Type B pancreatic cell (in vitro differentiated cells): ENCODE results near the gene ADCY5. TPM values are rescaled to one million over a fixed set of nuclear protein-coding genes. Genes with fewer than 3 reads are reported as not detected.

Experiments
- DNase-seq: peaks from one replicate; pipeline ENCODE4 v3.0.0; 2021; ENCODE audit warnings: mixed read lengths; ENCODE audit not compliant: unreplicated experiment; ENCODE audit errors: extremely low spot score
- H3K27ac Mint-ChIP-seq: 2 replicates; pipeline ENCODE4 v1.8.0; 2021; ENCODE audit warnings: mild to moderate bottlenecking, mixed read lengths
- H3K27me3 Mint-ChIP-seq: 2 replicates; pipeline ENCODE4 v1.8.0; 2021; ENCODE audit warnings: mixed read lengths
- H3K36me3 Mint-ChIP-seq: 2 replicates; pipeline ENCODE4 v1.8.0; 2021; ENCODE audit warnings: mixed read lengths
- H3K4me1 Mint-ChIP-seq: one replicate; pipeline ENCODE4 v1.8.0; 2021; ENCODE audit warnings: mixed read lengths; ENCODE audit not compliant: unreplicated experiment
- H3K4me3 Mint-ChIP-seq: 2 replicates; pipeline ENCODE4 v1.8.0; 2021; ENCODE audit warnings: mild to moderate bottlenecking, mixed read lengths
- H3K9me3 Mint-ChIP-seq: 2 replicates; pipeline ENCODE4 v1.8.0; 2021; ENCODE audit warnings: mixed read lengths
- CTCF ChIP-seq: fragments of 200-600 bp; sonication (generic); conservative IDR thresholded peaks from 2 replicates; pipeline ENCODE4 v1.5.0; 2021; ENCODE audit warnings: antibody characterized with exemption, mild to moderate bottlenecking
- total RNA-seq: library from RNA; stranded (reverse); gene quantifications from 2 replicates; pipeline ENCODE4 v1.2.1, GENCODE V29; 2021; ENCODE audit warnings: low replicate concordance

ADCY5 gene
- total RNA-seq, 1 donor from 2014 or later = 9.1 TPM

DNA sequence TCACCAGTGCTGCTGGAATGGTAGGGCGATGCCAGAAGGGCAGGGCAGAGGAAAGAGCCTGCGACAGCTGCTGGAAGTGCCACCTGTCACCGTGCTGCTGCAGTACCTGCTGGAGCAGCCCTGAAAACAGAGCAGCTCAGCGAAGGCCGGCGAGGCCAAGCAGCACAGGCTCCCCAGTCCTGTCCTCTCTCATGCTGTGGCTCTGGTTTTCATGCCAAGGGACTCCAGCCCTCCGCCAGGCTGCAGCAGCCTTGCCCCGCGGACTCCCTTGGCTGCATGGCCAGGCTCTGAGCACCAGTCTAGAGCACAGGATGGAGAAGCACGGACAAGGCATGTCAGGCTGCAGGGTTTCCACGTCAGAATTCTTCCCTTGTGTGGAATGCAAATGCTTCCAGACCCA, 43.9 kb downstream of the ADCY5 start:
- Mint-ChIP-seq H3K9me3 (no peaks in the 10 kb centered on the region), H3K36me3 (no peaks in the 10 kb centered on the region), H3K4me3 (no peak overlapping the region), H3K4me1 (peaks cover 35% of the 10 kb centered on the region), H3K27me3 (peaks cover 4% of the 10 kb centered on the region), H3K27ac (no peak overlapping the region)
- DNase-seq = no peak
- TF ChIP-seq CTCF = no peak

DNA sequence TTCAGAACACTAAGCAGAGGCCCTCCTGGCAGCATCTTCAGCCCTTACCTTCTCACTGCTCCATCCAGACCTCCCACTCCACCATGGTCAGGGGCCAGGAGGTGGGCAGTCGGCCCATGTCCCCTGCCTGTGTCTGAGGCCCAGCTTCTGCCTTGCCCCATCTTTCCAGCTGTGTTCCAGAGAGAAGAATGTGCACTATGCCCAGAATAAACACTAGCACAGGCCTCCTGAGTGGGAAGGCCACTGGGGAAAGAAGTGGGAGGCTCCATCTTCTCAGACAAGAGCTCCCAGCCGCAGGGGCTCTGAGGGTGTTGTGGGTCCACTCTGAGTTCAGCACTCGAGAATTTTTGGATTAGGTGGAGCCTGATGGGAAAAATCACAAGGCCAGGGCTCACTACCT, 44.5 kb downstream of the ADCY5 start:
- H3K4me3 Mint-ChIP-seq = no peak overlapping the region
- peaks cover 32% of the 10 kb centered on the region for H3K4me1 Mint-ChIP-seq
- H3K9me3 Mint-ChIP-seq = no peaks in the 10 kb centered on the region
- peaks cover 4% of the 10 kb centered on the region for H3K27me3 Mint-ChIP-seq
- no peak overlapping the region for H3K27ac Mint-ChIP-seq
- TF ChIP-seq CTCF = no peak
- no peak for DNase-seq
- no peaks in the 10 kb centered on the region for H3K36me3 Mint-ChIP-seq

DNA sequence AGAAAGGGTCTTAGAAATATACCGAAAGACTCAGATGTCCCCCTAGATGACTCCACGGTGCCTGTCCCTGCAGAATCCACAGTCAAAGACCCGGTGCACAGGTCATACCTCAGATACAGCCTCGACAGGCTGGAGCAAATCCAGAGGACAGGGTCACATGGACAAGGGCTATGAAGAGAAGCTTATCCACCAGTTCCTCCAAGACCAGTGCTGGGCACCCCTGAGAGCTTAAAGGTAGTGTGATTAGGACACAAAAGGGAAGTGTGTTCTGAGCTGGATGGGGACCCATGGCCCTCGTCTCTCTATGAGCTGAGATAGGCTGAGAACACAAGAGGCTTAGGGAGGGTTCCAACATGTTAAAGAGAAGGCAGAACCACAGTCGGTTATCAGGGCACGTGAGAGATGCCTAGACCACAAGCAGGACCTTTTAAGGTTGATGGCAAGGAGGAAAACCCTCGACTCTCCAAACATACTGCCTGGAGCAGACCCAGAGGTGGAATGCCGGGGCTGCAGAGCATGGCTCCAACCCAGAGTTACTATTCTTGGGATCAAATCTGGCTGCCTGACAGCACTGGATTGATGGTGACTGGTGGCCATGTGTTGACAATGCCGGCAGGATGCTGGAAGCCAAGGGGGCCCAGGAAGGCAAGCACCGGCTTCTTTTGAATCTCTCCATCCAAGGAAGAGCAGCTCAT, 46.9 kb downstream of the ADCY5 start:
- Mint-ChIP-seq H3K4me1 (peaks cover 41% of the 10 kb centered on the region), H3K27me3 (peaks cover 7% of the 10 kb centered on the region), H3K27ac (no peak overlapping the region), H3K36me3 (no peaks in the 10 kb centered on the region), H3K4me3 (no peak overlapping the region), H3K9me3 (no peaks in the 10 kb centered on the region)
- TF ChIP-seq CTCF = no peak
- DNase-seq = no peak

DNA sequence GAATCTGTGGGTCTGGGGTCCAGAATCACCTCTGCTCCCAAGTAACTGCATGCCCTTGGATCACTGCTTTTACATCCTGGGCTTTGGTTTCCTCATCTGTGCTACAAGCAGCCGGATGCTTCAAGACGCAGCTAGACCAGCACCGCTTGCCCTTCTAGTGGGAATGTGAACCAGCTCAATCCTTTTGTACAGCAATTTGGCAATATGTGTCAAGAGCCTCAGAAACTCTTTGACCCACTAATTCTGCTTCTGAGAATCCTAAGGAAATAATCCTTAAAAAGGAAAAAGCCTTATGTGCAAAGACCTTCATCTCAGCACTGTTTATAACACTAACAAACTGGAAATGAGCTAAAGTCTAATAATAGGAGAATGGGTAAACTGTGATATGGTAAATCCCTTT, 48.7 kb downstream of the ADCY5 start:
- no peak overlapping the region for H3K27ac Mint-ChIP-seq
- H3K27me3 Mint-ChIP-seq = peaks cover 7% of the 10 kb centered on the region
- no peak for TF ChIP-seq CTCF
- no peaks in the 10 kb centered on the region for H3K9me3 Mint-ChIP-seq
- no peak overlapping the region for H3K4me3 Mint-ChIP-seq
- H3K36me3 Mint-ChIP-seq = no peaks in the 10 kb centered on the region
- H3K4me1 Mint-ChIP-seq = peaks cover 33% of the 10 kb centered on the region
- DNase-seq = no peak

GRCh38 chr3:123399653-123400052, 49.2 kb downstream of the ADCY5 start:
- H3K4me3 Mint-ChIP-seq = no peak overlapping the region
- no peaks in the 10 kb centered on the region for H3K36me3 Mint-ChIP-seq
- peaks cover 7% of the 10 kb centered on the region for H3K27me3 Mint-ChIP-seq
- DNase-seq = no peak
- no peak for TF ChIP-seq CTCF
- peaks cover 35% of the 10 kb centered on the region for H3K4me1 Mint-ChIP-seq
- H3K9me3 Mint-ChIP-seq = no peaks in the 10 kb centered on the region
- no peak overlapping the region for H3K27ac Mint-ChIP-seq
